ENCODE data around the gene PDSS1. TPM values are rescaled to one million over a fixed set of nuclear protein-coding genes. Genes with fewer than 3 reads are reported as not detected.
A peak's percentile ranks its signal among the peaks of the same experiment; 100 is the strongest.

The PDSS1 gene
- polyA plus RNA-seq, 1 donor (not counting 4 experiments of a cell fraction or from before 2014, with no cell fraction given), result 36.6 TPM

DNA sequence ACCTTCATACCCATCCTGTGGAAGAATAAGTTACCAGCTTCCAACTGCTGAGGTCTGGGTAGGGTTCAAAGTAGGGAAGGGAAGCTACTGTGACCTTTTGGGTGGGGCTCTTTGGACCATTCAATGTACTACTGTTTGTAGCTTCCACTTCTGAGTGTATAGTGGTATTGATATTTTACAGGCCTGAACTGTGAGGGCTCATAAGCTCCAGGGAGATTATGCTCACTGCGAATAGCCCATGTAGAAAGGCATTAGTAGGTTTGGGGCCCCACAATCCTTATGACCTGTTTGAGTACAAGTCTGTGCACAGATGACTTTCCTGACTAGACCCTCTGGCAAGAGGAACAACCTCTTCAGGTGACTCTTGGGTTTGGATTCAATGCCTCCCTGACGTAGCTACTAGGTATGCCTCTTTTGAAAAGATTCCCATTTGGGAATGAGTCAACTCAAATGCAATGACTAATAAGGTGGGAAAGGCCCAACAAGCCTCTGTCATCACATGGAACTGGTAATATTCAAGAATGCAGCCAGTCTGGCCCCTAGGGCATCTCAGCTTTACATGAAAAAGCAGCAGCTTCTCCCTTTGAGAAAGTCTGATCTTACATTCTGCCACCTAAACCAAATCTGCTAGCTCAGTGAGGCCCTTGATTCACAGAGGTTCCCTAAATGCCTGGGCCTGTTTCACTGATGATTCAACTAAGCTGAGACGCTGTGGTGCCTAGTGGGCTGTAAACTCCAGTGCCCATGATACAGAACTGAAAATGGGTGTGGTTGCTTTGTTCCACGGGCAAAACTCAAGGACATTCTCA, 83.5 kb downstream of the PDSS1 start:
- TF ChIP-seq, protein P1, sequence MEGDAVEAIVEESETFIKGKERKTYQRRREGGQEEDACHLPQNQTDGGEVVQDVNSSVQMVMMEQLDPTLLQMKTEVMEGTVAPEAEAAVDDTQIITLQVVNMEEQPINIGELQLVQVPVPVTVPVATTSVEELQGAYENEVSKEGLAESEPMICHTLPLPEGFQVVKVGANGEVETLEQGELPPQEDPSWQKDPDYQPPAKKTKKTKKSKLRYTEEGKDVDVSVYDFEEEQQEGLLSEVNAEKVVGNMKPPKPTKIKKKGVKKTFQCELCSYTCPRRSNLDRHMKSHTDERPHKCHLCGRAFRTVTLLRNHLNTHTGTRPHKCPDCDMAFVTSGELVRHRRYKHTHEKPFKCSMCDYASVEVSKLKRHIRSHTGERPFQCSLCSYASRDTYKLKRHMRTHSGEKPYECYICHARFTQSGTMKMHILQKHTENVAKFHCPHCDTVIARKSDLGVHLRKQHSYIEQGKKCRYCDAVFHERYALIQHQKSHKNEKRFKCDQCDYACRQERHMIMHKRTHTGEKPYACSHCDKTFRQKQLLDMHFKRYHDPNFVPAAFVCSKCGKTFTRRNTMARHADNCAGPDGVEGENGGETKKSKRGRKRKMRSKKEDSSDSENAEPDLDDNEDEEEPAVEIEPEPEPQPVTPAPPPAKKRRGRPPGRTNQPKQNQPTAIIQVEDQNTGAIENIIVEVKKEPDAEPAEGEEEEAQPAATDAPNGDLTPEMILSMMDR (optimal IDR thresholded peaks at IDR 0.05 in 1 of 3, IDR thresholded peaks at IDR 0.05 in 1 of 3, conservative IDR thresholded peaks at IDR 0.05 in 1 of 3; ENCODE audit: extremely low read depth in 1 of 3, insufficient read depth in 2 of 3, low read length in 3 of 3), result no peak
- TF ChIP-seq EZH2 (IDR thresholded peaks at IDR 0.05; ENCODE audit: low read length), result no peak
- Histone ChIP-seq H3K4me3 (ENCODE audit: control insufficient read depth in 2 of 3, extremely low read depth in 1 of 3, insufficient read depth in 2 of 3, low read depth in 1 of 3, low read length in 3 of 3) (peak overlapping the region in 2 of 3 experiments; percentile 1 to 35), H3K9me3 (ENCODE audit: control insufficient read depth, low read depth, low read length) (no peaks in the 10 kb centered on the region), H3K27me3 (ENCODE audit: control insufficient read depth, extremely low read depth, insufficient read depth, low read length) (no peaks in the 10 kb centered on the region), H3K79me2 (ENCODE audit: control insufficient read depth, insufficient read depth, low read length) (peaks cover 60% of the 10 kb centered on the region), H3K27ac (ENCODE audit: control insufficient read depth, insufficient read depth, low read length) (peak overlapping the region; percentile 92), H2AFZ (ENCODE audit: control insufficient read depth, low read length) (no peak overlapping the region), H4K20me1 (ENCODE audit: control insufficient read depth, extremely low read depth, insufficient read depth, low read length) (no peaks in the 10 kb centered on the region), H3K9ac (ENCODE audit: control insufficient read depth, extremely low read depth, insufficient read depth, low read length) (peak overlapping the region; percentile 66), H3K4me2 (ENCODE audit: control insufficient read depth, extremely low read depth, insufficient read depth, low read depth, low read length) (peak overlapping the region; percentile 86), H3K4me1 (ENCODE audit: control insufficient read depth, extremely low read depth, insufficient read depth, low read length) (peaks cover 78% of the 10 kb centered on the region), H3K9me1 (ENCODE audit: control insufficient read depth, extremely low read depth, insufficient read depth, low read length) (no peaks in the 10 kb centered on the region), H3K36me3 (ENCODE audit: control insufficient read depth in 2 of 2, extremely low read depth in 1 of 2, insufficient read depth in 2 of 2, low read length in 2 of 2) (peaks cover 0 to 5% of the 10 kb centered on the region in 2 experiments)
- DNase-seq (ENCODE audit: low read depth, low spot score), result peak; percentile 98
- dilution Hi-C loops (cut with MboI; ENCODE audit: extremely low pct_ligation_motif_present, low sequenced_read_pairs), result no loop called here
- FAIRE-seq, result peak; percentile 97

DNA sequence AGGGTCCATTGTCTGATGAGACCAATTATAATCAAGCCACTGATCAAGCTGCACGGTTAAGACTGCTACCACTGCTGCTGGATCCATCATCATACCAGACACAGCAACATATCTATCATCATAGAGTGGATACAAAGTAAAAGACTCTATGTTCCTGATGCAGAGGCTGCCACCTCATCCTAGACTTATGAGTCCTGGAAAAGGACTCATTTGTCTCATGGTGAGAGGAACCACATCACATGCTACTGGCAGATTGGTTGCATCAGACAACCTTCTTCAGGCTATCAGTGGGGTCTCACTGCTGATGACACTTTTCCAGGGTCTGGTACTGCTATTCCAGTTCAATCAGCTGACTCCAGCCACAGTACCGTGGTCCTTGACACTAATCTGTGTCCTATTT, 84.3 kb downstream of the PDSS1 start:
- H3K4me2 ChIP-seq (ENCODE audit: control insufficient read depth, extremely low read depth, insufficient read depth, low read depth, low read length), result peak overlapping the region; percentile 50
- H3K9me1 ChIP-seq (ENCODE audit: control insufficient read depth, extremely low read depth, insufficient read depth, low read length), result no peaks in the 10 kb centered on the region
- H3K36me3 ChIP-seq (ENCODE audit: control insufficient read depth in 2 of 2, extremely low read depth in 1 of 2, insufficient read depth in 2 of 2, low read length in 2 of 2), result peaks cover 0 to 4% of the 10 kb centered on the region in 2 experiments
- dilution Hi-C loops (cut with MboI; ENCODE audit: extremely low pct_ligation_motif_present, low sequenced_read_pairs), result no loop called here
- H3K79me2 ChIP-seq (ENCODE audit: control insufficient read depth, insufficient read depth, low read length), result peaks cover 60% of the 10 kb centered on the region
- no peak for TF ChIP-seq EZH2 (IDR thresholded peaks at IDR 0.05; ENCODE audit: low read length)
- TF ChIP-seq, protein P1 (optimal IDR thresholded peaks at IDR 0.05 in 1 of 3, IDR thresholded peaks at IDR 0.05 in 1 of 3, conservative IDR thresholded peaks at IDR 0.05 in 1 of 3; ENCODE audit: extremely low read depth in 1 of 3, insufficient read depth in 2 of 3, low read length in 3 of 3), result no peak
- no peak overlapping the region for H2AFZ ChIP-seq (ENCODE audit: control insufficient read depth, low read length)
- DNase-seq (ENCODE audit: low read depth, low spot score) (peak; percentile 32), FAIRE-seq (peak; percentile 62)
- no peaks in the 10 kb centered on the region for H3K9me3 ChIP-seq (ENCODE audit: control insufficient read depth, low read depth, low read length)
- H4K20me1 ChIP-seq (ENCODE audit: control insufficient read depth, extremely low read depth, insufficient read depth, low read length), result no peaks in the 10 kb centered on the region
- H3K27ac ChIP-seq (ENCODE audit: control insufficient read depth, insufficient read depth, low read length), result peak overlapping the region; percentile 92
- H3K4me1 ChIP-seq (ENCODE audit: control insufficient read depth, extremely low read depth, insufficient read depth, low read length), result peaks cover 70% of the 10 kb centered on the region
- peak overlapping the region; percentile 66 for H3K9ac ChIP-seq (ENCODE audit: control insufficient read depth, extremely low read depth, insufficient read depth, low read length)
- H3K27me3 ChIP-seq (ENCODE audit: control insufficient read depth, extremely low read depth, insufficient read depth, low read length), result no peaks in the 10 kb centered on the region
- no peak overlapping the region for H3K4me3 ChIP-seq (ENCODE audit: control insufficient read depth in 2 of 3, extremely low read depth in 1 of 3, insufficient read depth in 2 of 3, low read depth in 1 of 3, low read length in 3 of 3)
